Renal cortex interstitium (tissue), 11 donors: ENCODE measurements around the gene TRA2A. TPM values are rescaled to one million over a fixed set of nuclear protein-coding genes. Genes with fewer than 3 reads are reported as not detected.
"Not testable (repeated sequence)": the region's sequence is repeated elsewhere in the genome, so short reads cannot be mapped to it uniquely, and the experiment has no call there.

ENCODE experiments used
- DNase-seq, 11 donors: peaks; one replicate each; pipeline ENCODE4 v3.0.0-alpha.2; 2013; ENCODE audit warnings: low read depth in 9 of 11, low spot score in 4 of 11; ENCODE audit errors: extremely low read depth in 1 of 11
- polyA plus RNA-seq, 3 donors: library from polyadenylated mRNA; unstranded; fragments of 120-200 nt; gene quantifications; one replicate each; pipeline ENCODE4 v1.2.1, GENCODE V29; 2013; ENCODE audit not compliant: insufficient read length in 3 of 3

TRA2A gene
- polyA plus RNA-seq, 3 donors: 178 to 248 (median 209) TPM

- no peak for DNase-seq
These were observed 2.4 kb downstream of the TRA2A start for GRCh38 chr7:23529262-23529859.

- DNase-seq: not testable (repeated sequence)
These were observed 6.2 kb downstream of the TRA2A start for GRCh38 chr7:23525611-23526010.

DNA sequence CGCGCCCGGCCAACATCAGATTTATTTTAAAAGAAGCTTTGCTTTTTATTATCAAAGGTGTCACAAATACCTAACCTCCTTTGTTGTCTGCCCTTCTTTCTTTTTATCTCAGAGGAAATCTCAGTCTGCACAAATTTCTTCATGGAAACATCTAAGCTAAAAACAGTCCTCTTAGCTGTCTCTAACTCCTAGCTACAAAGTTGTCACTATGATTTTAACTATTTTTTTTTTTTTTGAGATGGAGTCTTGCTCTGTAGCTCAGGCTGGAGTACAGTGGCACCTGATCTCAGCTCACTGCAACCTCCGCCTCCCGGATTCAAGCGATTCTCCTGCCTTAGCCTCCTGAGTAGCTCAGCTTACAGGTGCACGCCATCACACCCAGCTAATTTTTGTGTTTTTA is 7.3 kb downstream of the TRA2A start:
- no peak for DNase-seq

GRCh38 chr7:23523486-23524075 is 8.2 kb downstream of the TRA2A start:
- no peak for DNase-seq

- DNase-seq: no peak
These were observed 11.2 kb downstream of the TRA2A start for GRCh38 chr7:23520582-23520981.

GRCh38 chr7:23514755-23515154 is 17.0 kb downstream of the TRA2A start:
- no peak for DNase-seq

GRCh38 chr7:23513746-23514145 is 18.0 kb downstream of the TRA2A start:
- DNase-seq: not testable (repeated sequence)

GRCh38 chr7:23494009-23494408 is 37.8 kb downstream of the TRA2A start:
- no peak for DNase-seq

DNA sequence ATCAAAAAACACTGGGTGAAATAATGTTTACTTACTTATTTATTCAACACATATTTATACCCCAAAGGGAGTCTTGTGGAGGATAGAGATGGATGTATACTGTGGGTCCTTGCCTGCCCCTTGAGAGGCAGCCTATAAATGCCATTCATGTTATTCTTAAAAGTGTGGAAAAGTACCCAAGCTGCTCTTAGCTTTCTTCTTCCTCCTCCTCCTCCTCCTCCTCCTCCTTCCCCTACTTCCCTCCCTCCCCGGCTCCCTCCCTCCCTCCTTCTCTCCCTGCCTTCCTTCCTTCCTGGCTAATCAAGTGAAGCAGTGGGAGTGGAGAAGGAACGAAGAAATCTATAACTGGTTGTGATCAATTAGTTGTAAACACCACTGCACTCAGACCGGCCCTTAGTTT is 40.3 kb downstream of the TRA2A start:
- DNase-seq: no peak

- peak in 3 of 11 donors; percentile 45 to 55 (median 49) for DNase-seq
These were observed 41.2 kb downstream of the TRA2A start for GRCh38 chr7:23490357-23491135.

GRCh38 chr7:23488714-23489113 is 43.1 kb downstream of the TRA2A start:
- not testable (repeated sequence) for DNase-seq

DNA sequence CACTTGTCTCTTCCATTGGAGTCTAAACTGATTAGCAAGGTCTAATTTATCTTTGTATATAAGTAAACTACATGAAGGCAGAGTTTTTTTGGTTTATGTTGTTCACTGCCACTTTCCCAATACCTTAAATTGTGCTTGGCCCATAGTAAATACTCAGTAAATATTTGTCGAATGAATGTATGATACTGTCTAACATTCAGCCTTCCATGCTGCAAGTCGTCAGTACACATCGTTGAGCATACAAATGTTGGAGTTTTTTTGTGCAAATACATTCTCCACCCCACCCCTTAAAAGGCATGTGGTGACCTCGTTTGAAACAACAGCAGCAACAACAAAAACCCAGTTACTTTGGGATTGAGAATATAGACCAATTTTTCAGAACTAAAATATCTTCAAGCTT is 44.1 kb downstream of the TRA2A start:
- no peak for DNase-seq

GRCh38 chr7:23486002-23486773 is 45.6 kb downstream of the TRA2A start:
- no peak for DNase-seq

GRCh38 chr7:23482686-23483085 is 49.1 kb downstream of the TRA2A start:
- DNase-seq: no peak

GRCh38 chr7:23477962-23478866 is 53.6 kb downstream of the TRA2A start:
- no peak for DNase-seq

DNA sequence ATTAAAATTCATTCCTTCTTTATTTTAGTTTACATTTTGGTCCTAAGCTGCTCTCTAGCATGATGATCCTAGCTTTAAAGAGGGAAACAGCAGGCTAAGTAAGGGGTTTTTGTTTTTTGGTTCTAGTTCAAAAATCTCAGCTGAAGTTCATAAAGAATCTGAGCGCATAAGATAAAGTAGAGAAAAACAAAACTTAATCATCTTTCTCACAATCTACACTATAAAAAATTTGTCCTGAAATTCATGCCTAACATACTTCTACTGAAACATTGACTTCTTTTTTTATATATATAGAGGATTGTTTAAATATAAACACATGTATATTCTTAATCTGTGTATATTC is 54.7 kb downstream of the TRA2A start:
- no peak for DNase-seq

DNA sequence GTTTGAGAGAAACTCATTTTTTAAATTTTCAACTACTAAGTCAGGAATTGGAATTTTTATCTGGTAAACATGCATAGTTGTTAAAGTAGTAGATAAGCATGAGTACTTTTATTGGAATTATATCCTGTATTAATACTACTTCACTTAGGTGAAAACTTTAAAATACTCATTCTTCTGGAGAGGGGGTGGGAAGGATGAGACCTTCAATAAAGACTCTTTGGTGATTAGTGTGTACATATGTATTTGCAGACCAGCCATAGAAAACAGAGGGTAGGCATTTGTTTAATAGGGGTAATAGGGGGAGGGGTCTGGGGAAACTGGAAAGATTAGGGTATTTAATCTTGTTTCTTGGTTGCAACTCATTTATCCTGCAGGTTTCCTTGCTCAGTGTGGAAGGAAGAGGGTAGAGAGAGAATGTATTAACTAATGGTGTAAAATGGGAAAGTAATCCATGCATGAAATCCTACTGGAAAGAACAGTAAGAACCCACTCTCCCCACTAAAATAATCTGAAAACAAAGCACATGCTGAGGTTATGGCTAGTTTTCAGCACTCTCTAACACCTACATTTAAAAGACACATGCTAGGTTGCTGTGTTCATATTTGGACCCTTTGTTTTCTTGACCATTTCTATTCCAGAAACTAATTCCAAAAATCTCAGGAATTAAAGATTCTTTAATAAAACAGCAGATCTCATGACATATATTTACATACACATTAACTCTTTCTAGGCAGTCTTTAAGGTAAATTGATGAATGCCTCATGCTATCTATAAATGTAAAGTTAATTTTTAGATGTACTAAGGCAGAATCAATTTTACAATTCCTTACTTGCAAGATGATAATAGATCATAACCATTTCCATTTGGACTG is 55.3 kb downstream of the TRA2A start:
- DNase-seq: no peak

DNA sequence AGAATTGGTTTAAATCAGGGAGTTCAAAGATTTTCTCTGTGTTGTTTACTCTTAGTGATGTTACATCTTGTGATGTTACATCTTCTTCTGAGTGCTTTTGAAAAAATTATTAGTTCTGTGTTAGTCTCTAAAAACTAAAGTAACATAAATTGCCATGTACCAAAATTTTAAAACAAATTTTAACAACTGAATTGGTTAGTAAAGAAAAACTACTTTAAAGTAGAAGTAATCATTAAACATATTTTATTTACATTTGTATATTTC is 56.3 kb downstream of the TRA2A start:
- DNase-seq: no peak
